ENCODE results near the gene PIGB.

DNA sequence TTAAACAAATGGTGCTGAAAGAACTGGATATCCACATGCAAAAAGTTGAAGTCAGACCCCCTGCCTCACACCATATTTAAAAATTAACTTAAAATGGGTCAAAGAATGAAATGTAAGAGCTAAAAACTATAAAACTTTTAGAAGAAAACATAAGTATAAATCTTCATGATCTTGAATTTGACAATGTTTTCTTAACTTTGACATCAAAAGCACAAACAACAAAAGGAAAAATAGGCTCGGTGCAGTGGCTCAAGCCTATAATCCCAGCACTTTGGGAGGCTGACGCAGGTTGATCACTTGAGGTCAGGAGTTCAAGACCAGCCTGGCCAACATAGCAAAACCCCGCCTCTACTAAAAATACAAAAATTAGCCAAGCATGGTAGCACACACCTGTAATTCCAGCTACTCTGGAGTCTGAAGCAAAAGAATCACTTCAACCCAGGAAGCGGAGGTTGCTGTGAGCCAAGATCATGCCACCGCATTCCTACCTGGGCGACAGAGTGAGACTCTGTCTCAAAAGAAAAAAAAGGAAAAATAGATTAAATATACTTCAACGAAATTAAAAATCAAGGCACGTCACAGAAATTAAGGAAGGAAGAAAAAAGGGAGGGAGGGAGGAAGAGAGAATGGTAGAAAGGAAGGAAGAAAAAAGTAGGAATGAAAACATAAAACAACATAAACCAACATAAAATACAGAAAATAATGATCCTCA is 30.9 kb upstream of the PIGB start:
- TF ChIP-seq CTCF (IDR thresholded peaks at IDR 0.05) (no peak), EP300 (IDR thresholded peaks at IDR 0.05) (no peak)
